Esophagus squamous epithelium (tissue), 5 donors: Measurements from ENCODE around the gene CTDNEP1. TPM values are rescaled to one million over a fixed set of nuclear protein-coding genes. Genes with fewer than 3 reads are reported as not detected.

Experiments used
- DNase-seq: peaks from one replicate; lab custom pipeline; 2025; lab: John Stamatoyannopoulos, UW
- H3K27ac ChIP-seq, 4 donors: fragments of 200-600 bp; sonication (generic); one replicate each; pipeline ENCODE4 v1.5.1; 2016 to 2019; ENCODE audit warnings: mild to moderate bottlenecking in 1 of 4
- H3K27me3 ChIP-seq, 4 donors: fragments of 200-600 bp; sonication (generic); 1 replicate in 3 of 4; 2 replicates in 1 of 4; pipeline versions ENCODE4 v1.5.1 to v1.6.0; 2017 to 2021; ENCODE audit warnings: antibody characterized with exemption in 1 of 4
- H3K36me3 ChIP-seq, 3 donors: fragments of 200-600 bp; sonication (generic); one replicate each; pipeline ENCODE4 v1.5.1; 2016 to 2019
- H3K4me1 ChIP-seq, 3 donors: fragments of 200-600 bp; sonication (generic); one replicate each; pipeline ENCODE4 v1.5.1; 2017 to 2019
- H3K4me3 ChIP-seq, 4 donors: fragments of 200-600 bp; sonication (generic); 1 replicate in 3 of 4; 2 replicates in 1 of 4; pipeline ENCODE4 v1.5.1; 2016 to 2019; ENCODE audit warnings: mild to moderate bottlenecking in 2 of 4, moderate library complexity in 1 of 4
- H3K9me3 ChIP-seq, 3 donors: fragments of 200-600 bp; sonication (generic); one replicate each; pipeline ENCODE4 v1.5.1; 2016 to 2019
- POLR2A ChIP-seq, 4 donors: fragments of 450-650 bp; IDR thresholded peaks; one replicate each; pipeline ENCODE4 v1.6.1; 2017; ENCODE audit warnings: antibody characterized with exemption in 4 of 4, mild to moderate bottlenecking in 4 of 4, moderate library complexity in 3 of 4
- WGBS, 2 donors: methylation state at CpG; one replicate each; pipeline ENCODE4 v1.1.5; 2018; 5-methylcytosine and 5-hydroxymethylcytosine counted together
- intact Hi-C: fragments of 100-400 bp; cut with DNase I; formaldehyde crosslinking; loops from one replicate; pipeline ENCODE4 v1.15.0; 2022
- total RNA-seq, 4 donors: library from RNA; depleted of rRNA; stranded (reverse); fragments of >200 nt; gene quantifications; one replicate each; pipeline ENCODE4 v1.1.0, GENCODE V29; 2016
- TF ChIP-seq, protein P1 (sequence below), 6 experiments: fragments of 450-650 bp in 4 of 6; fragments of 200-600 bp in 2 of 6; sonication (generic) in 2 of 6; IDR thresholded peaks; one replicate each; pipeline ENCODE4 v1.5.1; 2016 to 2019; ENCODE audit warnings: antibody characterized with exemption in 6 of 6, mild to moderate bottlenecking in 4 of 6, moderate library complexity in 4 of 6
- donor health status: DM: yes; HTN: yes; CAD: no.

CTDNEP1 gene
- total RNA-seq, 4 donors from 2014 or later, result 42.0 to 52.1 (median 47.8) TPM

DNA sequence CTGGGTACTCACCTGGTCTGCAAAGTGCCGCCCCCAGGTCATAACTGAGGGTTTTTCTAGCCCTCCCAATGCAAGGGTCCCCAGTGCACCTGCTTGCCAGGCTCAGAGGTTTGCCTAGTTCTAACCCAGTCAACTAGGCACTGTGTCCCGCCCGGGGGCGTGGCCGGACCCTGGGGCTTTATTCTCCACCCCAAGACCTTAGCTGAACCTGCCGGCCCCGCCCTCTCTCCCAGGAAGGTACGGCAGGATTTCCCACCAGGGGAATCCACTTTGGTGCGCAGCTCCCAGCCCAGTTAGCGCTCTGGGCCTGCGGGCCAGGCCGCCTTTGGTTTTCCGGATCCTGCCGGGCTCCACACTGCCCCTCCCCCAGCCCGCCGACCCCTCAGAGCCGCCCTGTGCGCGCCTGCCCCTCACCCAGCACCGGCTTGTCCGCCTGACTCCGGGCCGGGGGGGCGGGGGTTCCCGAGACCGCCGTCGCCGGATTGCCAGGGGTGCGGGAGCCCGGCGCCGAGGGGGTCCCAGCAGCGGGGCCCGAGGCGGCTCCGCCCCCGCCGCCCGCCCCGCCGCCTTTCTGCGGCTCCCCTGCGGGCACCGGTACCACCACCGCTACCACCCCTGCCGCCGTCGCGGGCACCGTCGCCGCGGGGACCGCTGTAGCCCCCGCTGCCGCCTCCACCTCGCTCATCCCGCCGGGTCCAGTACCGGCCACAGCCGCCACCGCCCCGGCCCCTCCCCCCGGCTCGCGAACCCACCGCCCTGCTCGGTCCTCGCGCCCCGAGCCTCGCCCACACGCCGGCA lies 42.5 kb upstream of the CTDNEP1 start:
- no peaks in the 10 kb centered on the region for H3K36me3 ChIP-seq
- intact Hi-C loops, result no loop called here
- DNase-seq, result no peak
- peak overlapping the region; percentile 34 to 84 (median 67) for H3K27ac ChIP-seq
- H3K27me3 ChIP-seq, result peaks cover 0 to 63% (median 0%) of the 10 kb centered on the region in 4 donors
- 26 to 30% methylated on average over 2 to 8 of the region's 75 CpGs for WGBS, 2 donors
- peak overlapping the region; percentile 12 to 62 (median 40) for H3K4me3 ChIP-seq
- no peak for TF ChIP-seq POLR2A (IDR thresholded peaks at IDR 0.05)
- TF ChIP-seq, protein P1, sequence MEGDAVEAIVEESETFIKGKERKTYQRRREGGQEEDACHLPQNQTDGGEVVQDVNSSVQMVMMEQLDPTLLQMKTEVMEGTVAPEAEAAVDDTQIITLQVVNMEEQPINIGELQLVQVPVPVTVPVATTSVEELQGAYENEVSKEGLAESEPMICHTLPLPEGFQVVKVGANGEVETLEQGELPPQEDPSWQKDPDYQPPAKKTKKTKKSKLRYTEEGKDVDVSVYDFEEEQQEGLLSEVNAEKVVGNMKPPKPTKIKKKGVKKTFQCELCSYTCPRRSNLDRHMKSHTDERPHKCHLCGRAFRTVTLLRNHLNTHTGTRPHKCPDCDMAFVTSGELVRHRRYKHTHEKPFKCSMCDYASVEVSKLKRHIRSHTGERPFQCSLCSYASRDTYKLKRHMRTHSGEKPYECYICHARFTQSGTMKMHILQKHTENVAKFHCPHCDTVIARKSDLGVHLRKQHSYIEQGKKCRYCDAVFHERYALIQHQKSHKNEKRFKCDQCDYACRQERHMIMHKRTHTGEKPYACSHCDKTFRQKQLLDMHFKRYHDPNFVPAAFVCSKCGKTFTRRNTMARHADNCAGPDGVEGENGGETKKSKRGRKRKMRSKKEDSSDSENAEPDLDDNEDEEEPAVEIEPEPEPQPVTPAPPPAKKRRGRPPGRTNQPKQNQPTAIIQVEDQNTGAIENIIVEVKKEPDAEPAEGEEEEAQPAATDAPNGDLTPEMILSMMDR (IDR thresholded peaks at IDR 0.05), result no peak
- peaks cover 32 to 57% (median 37%) of the 10 kb centered on the region in 3 donors for H3K4me1 ChIP-seq
- H3K9me3 ChIP-seq, result no peaks in the 10 kb centered on the region

DNA sequence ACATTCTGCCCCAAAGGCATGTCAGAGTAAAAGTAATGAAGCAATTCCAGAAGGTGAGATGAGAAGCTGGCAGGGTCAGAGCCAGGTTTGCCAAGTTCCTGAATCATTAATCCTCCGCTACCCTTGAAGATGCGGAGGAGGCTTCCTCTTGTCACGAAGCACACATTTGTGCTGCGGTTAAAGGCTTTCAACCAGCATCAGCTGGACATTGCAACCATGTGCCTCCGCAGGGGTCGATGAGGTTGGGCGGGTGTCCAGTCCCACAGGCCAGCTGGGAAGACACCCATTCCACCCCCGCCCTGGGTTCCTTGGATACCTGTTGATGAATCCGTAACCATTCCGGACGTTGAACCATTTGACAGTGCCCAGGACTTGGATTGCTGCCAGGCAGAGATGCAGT lies 41.6 kb upstream of the CTDNEP1 start:
- Histone ChIP-seq H3K4me1 (peaks cover 32 to 57% (median 37%) of the 10 kb centered on the region in 3 donors), H3K4me3 (no peak overlapping the region), H3K27ac (peak overlapping the region; percentile 52 to 84 (median 67)), H3K9me3 (no peaks in the 10 kb centered on the region), H3K27me3 (peaks cover 0 to 66% (median 0%) of the 10 kb centered on the region in 4 donors), H3K36me3 (no peaks in the 10 kb centered on the region)
- TF ChIP-seq, protein P1 (IDR thresholded peaks at IDR 0.05), result no peak
- no peak for TF ChIP-seq POLR2A (IDR thresholded peaks at IDR 0.05)
- WGBS, 2 donors, result 34 to 80% methylated on average over 3 of the region's 11 CpGs
- DNase-seq, result no peak
- intact Hi-C loops, result no loop called here

DNA sequence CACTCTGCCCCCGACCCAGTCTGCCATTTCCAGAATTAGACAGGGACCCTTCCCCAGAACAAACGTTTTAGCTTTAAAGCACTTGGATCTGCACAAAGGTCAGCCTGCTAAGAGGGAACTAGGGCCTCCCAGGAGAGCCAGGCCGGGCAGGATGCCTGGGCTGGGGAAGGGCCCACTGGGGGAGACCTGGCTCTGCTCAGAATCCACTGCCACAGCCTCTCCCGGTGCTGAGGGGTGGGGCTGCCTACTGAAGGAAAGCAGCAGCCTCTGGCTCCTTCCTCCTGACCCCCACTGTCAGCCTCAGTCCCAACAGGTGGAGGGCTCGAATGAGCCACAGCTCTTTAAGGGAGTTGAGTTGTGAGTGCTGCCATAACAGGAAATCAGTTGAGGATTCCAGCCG lies 41.2 kb upstream of the CTDNEP1 start:
- 4 to 24% methylated on average over 3 to 4 of the region's 6 CpGs for WGBS, 2 donors
- intact Hi-C loops, result no loop called here
- Histone ChIP-seq H3K4me1 (peaks cover 32 to 57% (median 37%) of the 10 kb centered on the region in 3 donors), H3K27ac (peak overlapping the region; percentile 52 to 84 (median 67)), H3K4me3 (no peak overlapping the region), H3K9me3 (no peaks in the 10 kb centered on the region), H3K27me3 (peaks cover 0 to 70% (median 0%) of the 10 kb centered on the region in 4 donors), H3K36me3 (no peaks in the 10 kb centered on the region)
- TF ChIP-seq, protein P1 (IDR thresholded peaks at IDR 0.05), result no peak
- TF ChIP-seq POLR2A (IDR thresholded peaks at IDR 0.05), result no peak
- DNase-seq, result no peak

DNA sequence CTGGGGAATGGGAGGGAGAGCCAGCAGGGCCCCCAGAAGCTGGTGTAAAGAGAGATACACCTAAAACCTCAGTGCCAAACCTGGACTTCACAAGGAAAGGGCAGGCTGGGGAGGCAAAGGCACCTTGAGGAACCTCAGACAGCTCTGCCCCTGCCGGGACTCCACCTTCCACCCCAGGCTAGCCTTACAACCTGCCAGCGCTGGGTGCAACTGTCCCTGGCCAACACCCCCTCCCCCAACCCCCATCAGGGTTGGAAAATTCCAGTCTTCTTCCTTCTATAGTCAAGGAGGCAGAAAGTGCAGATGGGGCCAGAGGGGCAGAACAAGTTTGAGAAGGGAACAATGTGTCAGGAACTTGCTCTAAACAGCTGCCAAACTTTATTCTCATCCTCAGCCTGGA lies 40.7 kb upstream of the CTDNEP1 start:
- peaks cover 0 to 71% (median 0%) of the 10 kb centered on the region in 4 donors for H3K27me3 ChIP-seq
- 20 to 40% methylated on average over 1 of the region's 2 CpGs for WGBS, 2 donors
- TF ChIP-seq, protein P1 (IDR thresholded peaks at IDR 0.05), result no peak
- no peak for TF ChIP-seq POLR2A (IDR thresholded peaks at IDR 0.05)
- intact Hi-C loops, result no loop called here
- H3K4me3 ChIP-seq, result no peak overlapping the region
- DNase-seq, result no peak
- no peaks in the 10 kb centered on the region for H3K9me3 ChIP-seq
- no peaks in the 10 kb centered on the region for H3K36me3 ChIP-seq
- peaks cover 32 to 57% (median 37%) of the 10 kb centered on the region in 3 donors for H3K4me1 ChIP-seq
- H3K27ac ChIP-seq, result peak overlapping the region; percentile 52 to 84 (median 67)

DNA sequence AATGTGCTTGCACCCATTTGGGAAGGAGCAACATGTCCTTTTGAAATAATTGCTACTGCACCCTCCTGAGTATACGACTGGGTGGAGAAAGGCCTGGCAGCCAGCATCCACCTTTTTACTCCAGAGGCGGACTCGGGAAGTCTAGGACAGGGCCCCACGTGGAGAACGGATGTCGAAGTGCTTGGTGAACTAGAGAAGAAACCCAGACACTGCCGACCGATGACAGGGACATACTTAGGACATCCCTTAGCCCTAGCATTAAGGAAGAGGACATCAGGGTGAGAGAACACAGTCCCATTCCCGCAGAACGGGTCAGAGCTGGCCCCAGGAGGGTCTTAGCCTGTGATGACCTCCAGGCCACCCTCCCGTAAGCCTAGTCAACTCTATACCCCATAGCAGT lies 39.2 kb upstream of the CTDNEP1 start:
- peaks cover 0 to 71% (median 0%) of the 10 kb centered on the region in 4 donors for H3K27me3 ChIP-seq
- intact Hi-C loops, result no loop called here
- H3K27ac ChIP-seq, result no peak overlapping the region
- 61 to 74% methylated on average over 6 to 11 of the region's 11 CpGs for WGBS, 2 donors
- H3K36me3 ChIP-seq, result peaks cover 0 to 12% (median 0%) of the 10 kb centered on the region in 3 donors
- no peak for TF ChIP-seq POLR2A (IDR thresholded peaks at IDR 0.05)
- TF ChIP-seq, protein P1 (IDR thresholded peaks at IDR 0.05), result no peak
- H3K4me1 ChIP-seq, result peaks cover 25 to 46% (median 28%) of the 10 kb centered on the region in 3 donors
- H3K9me3 ChIP-seq, result no peaks in the 10 kb centered on the region
- no peak for DNase-seq
- H3K4me3 ChIP-seq, result no peak overlapping the region
